ENCODE data around the gene ZMYND11.

DNA sequence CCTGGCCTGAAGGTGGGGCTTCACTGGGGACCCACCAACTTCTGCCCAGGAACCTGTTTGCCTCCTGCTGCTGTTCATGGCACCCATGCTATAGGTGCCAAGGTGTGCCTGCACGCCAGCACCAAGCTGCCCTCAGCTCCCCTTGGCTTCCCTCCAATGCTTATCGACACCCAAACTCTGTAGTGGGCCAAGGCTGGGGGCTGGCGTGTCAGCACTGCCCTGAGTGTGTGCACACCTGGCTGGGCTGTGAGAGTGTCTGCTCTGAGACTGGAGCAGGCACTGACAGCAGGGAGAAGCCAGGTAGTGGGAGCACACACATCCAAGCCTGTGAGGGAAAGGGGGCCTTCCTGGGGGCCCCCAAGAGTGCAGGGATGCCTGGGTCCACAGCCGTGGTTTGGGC, 43.1 kb upstream of the ZMYND11 start:
- TF ChIP-seq, protein P1, sequence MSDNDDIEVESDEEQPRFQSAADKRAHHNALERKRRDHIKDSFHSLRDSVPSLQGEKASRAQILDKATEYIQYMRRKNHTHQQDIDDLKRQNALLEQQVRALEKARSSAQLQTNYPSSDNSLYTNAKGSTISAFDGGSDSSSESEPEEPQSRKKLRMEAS (CRISPR knock-in tag; IDR thresholded peaks at IDR 0.05) = no peak
- no peak for TF ChIP-seq EZH2 (IDR thresholded peaks at IDR 0.05; ENCODE audit: borderline replicate concordance, low read depth, low read length)
- TF ChIP-seq, protein P2, sequence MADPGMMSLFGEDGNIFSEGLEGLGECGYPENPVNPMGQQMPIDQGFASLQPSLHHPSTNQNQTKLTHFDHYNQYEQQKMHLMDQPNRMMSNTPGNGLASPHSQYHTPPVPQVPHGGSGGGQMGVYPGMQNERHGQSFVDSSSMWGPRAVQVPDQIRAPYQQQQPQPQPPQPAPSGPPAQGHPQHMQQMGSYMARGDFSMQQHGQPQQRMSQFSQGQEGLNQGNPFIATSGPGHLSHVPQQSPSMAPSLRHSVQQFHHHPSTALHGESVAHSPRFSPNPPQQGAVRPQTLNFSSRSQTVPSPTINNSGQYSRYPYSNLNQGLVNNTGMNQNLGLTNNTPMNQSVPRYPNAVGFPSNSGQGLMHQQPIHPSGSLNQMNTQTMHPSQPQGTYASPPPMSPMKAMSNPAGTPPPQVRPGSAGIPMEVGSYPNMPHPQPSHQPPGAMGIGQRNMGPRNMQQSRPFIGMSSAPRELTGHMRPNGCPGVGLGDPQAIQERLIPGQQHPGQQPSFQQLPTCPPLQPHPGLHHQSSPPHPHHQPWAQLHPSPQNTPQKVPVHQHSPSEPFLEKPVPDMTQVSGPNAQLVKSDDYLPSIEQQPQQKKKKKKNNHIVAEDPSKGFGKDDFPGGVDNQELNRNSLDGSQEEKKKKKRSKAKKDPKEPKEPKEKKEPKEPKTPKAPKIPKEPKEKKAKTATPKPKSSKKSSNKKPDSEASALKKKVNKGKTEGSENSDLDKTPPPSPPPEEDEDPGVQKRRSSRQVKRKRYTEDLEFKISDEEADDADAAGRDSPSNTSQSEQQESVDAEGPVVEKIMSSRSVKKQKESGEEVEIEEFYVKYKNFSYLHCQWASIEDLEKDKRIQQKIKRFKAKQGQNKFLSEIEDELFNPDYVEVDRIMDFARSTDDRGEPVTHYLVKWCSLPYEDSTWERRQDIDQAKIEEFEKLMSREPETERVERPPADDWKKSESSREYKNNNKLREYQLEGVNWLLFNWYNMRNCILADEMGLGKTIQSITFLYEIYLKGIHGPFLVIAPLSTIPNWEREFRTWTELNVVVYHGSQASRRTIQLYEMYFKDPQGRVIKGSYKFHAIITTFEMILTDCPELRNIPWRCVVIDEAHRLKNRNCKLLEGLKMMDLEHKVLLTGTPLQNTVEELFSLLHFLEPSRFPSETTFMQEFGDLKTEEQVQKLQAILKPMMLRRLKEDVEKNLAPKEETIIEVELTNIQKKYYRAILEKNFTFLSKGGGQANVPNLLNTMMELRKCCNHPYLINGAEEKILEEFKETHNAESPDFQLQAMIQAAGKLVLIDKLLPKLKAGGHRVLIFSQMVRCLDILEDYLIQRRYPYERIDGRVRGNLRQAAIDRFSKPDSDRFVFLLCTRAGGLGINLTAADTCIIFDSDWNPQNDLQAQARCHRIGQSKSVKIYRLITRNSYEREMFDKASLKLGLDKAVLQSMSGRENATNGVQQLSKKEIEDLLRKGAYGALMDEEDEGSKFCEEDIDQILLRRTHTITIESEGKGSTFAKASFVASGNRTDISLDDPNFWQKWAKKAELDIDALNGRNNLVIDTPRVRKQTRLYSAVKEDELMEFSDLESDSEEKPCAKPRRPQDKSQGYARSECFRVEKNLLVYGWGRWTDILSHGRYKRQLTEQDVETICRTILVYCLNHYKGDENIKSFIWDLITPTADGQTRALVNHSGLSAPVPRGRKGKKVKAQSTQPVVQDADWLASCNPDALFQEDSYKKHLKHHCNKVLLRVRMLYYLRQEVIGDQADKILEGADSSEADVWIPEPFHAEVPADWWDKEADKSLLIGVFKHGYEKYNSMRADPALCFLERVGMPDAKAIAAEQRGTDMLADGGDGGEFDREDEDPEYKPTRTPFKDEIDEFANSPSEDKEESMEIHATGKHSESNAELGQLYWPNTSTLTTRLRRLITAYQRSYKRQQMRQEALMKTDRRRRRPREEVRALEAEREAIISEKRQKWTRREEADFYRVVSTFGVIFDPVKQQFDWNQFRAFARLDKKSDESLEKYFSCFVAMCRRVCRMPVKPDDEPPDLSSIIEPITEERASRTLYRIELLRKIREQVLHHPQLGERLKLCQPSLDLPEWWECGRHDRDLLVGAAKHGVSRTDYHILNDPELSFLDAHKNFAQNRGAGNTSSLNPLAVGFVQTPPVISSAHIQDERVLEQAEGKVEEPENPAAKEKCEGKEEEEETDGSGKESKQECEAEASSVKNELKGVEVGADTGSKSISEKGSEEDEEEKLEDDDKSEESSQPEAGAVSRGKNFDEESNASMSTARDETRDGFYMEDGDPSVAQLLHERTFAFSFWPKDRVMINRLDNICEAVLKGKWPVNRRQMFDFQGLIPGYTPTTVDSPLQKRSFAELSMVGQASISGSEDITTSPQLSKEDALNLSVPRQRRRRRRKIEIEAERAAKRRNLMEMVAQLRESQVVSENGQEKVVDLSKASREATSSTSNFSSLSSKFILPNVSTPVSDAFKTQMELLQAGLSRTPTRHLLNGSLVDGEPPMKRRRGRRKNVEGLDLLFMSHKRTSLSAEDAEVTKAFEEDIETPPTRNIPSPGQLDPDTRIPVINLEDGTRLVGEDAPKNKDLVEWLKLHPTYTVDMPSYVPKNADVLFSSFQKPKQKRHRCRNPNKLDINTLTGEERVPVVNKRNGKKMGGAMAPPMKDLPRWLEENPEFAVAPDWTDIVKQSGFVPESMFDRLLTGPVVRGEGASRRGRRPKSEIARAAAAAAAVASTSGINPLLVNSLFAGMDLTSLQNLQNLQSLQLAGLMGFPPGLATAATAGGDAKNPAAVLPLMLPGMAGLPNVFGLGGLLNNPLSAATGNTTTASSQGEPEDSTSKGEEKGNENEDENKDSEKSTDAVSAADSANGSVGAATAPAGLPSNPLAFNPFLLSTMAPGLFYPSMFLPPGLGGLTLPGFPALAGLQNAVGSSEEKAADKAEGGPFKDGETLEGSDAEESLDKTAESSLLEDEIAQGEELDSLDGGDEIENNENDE (IDR thresholded peaks at IDR 0.05; ENCODE audit: low read depth, low read length) = no peak
- TF ChIP-seq TAF1 (IDR thresholded peaks at IDR 0.05; ENCODE audit: control insufficient read depth, extremely low read depth, insufficient read depth, low read length, severe bottlenecking) = no peak
- TF ChIP-seq RAD21 (CRISPR knock-in tag; conservative IDR thresholded peaks at IDR 0.05 in 1 of 2, IDR thresholded peaks at IDR 0.05 in 1 of 2) = no peak
- TF ChIP-seq CEBPG (CRISPR knock-in tag; IDR thresholded peaks at IDR 0.05) = no peak
- no peak for TF ChIP-seq CEBPG (tag; conservative IDR thresholded peaks at IDR 0.05 in 1 of 2, IDR thresholded peaks at IDR 0.05 in 1 of 2)
- no peak for TF ChIP-seq SPI1 (IDR thresholded peaks at IDR 0.05; ENCODE audit: borderline replicate concordance, low read depth, low read length)
- TF ChIP-seq KAT7 (CRISPR knock-in tag; IDR thresholded peaks at IDR 0.05; ENCODE audit: borderline replicate concordance) = no peak
- no peak for TF ChIP-seq SETDB1 (IDR thresholded peaks at IDR 0.05; ENCODE audit: low read length)
- TF ChIP-seq MAZ (CRISPR knock-in tag; conservative IDR thresholded peaks at IDR 0.05 in 1 of 2, IDR thresholded peaks at IDR 0.05 in 1 of 2) = no peak
- TF ChIP-seq ELF1 (tag; IDR thresholded peaks at IDR 0.05) = no peak
- TF ChIP-seq CTCF (IDR thresholded peaks at IDR 0.05 in 2 of 3, conservative IDR thresholded peaks at IDR 0.05 in 1 of 3; ENCODE audit: insufficient read depth in 2 of 3, low read depth in 1 of 3, low read length in 3 of 3) = no peak

Data from K562 (cell line).